Activated CD4-positive, alpha-beta memory T cell treated with anti-CD3 and anti-CD28 coated beads for 36 hours (primary cell): ENCODE results near the gene C12orf75. TPM values are rescaled to one million over a fixed set of nuclear protein-coding genes. Genes with fewer than 3 reads are reported as not detected.

Experiments used
- CTCF ChIA-PET: fragments of 350-600 bp; sonication (Branson Sonifier 250); formaldehyde crosslinking; loops from one replicate; lab custom pipeline; 2021; ENCODE audit warnings: antibody characterized with exemption, inconsistent platforms; lab: Charles Lee
- POLR2A ChIA-PET: fragments of 350-600 bp; sonication (Branson Sonifier 250); formaldehyde crosslinking; loops from one replicate; lab custom pipeline; 2021; ENCODE audit warnings: antibody characterized with exemption; lab: Charles Lee
- DNase-seq: peaks from one replicate; pipeline ENCODE4 v3.0.0-alpha.2; 2020
- H3K27ac Mint-ChIP-seq: one replicate; pipeline ENCODE4 v1.8.0; 2021; ENCODE audit warnings: mixed read lengths
- H3K27me3 Mint-ChIP-seq: one replicate; pipeline ENCODE4 v1.8.0; 2021; ENCODE audit warnings: mixed read lengths
- H3K36me3 Mint-ChIP-seq: one replicate; pipeline ENCODE4 v1.8.0; 2021; ENCODE audit warnings: mixed read lengths
- H3K4me1 Mint-ChIP-seq: one replicate; pipeline ENCODE4 v1.8.0; 2021; ENCODE audit warnings: low read depth, mixed read lengths
- H3K4me3 Mint-ChIP-seq: one replicate; pipeline ENCODE4 v1.8.0; 2021; ENCODE audit warnings: mild to moderate bottlenecking, mixed read lengths
- H3K9me3 Mint-ChIP-seq: one replicate; pipeline ENCODE4 v1.8.0; 2021; ENCODE audit warnings: mixed read lengths
- intact Hi-C: fragments of 100-400 bp; cut with micrococcal nuclease; formaldehyde crosslinking; loops from one replicate; pipeline ENCODE4 v1.15.1; 2023
- total RNA-seq, 2 experiments: library from RNA; stranded (reverse); gene quantifications; one replicate each; pipeline ENCODE4 v1.2.3, GENCODE V29; 2021

The C12orf75 gene
- total RNA-seq, 2 experiments from 2014 or later: 73.7 to 79.7 TPM

DNA sequence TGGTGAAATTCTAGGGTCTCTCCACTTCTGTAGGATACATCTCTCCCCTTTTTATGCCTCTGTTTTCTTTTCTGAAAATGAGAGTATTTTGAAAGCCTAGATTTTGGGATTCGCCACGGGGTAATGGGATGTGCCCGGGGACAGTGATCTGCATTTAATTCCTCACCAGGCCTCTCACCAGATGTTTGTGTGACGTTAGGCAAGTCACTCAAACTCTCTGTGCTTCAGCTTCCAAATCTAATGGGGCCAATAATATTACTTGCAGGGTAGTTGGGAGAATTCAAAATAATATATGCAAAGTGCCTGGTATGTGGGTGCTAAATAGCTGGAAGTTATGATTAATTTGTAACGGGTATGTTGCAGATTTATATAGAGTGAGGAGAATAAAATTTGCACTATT lies 78.8 kb downstream of the C12orf75 start:
- Mint-ChIP-seq H3K4me3 (no peak overlapping the region), H3K27me3 (no peaks in the 10 kb centered on the region), H3K36me3 (peaks cover 3% of the 10 kb centered on the region), H3K9me3 (peaks cover 3% of the 10 kb centered on the region), H3K27ac (no peak overlapping the region), H3K4me1 (peaks cover 15% of the 10 kb centered on the region)
- no peak for DNase-seq
- ChIA-PET POLR2A (no interaction called here), CTCF (interaction anchor here (0.7 to 2.0 kb wide), 2 partner anchors 11 to 81 kb away, joined by 5 to 8 read pairs; no protein-coding TSS in a partner anchor)
- intact Hi-C loops: no loop called here

DNA sequence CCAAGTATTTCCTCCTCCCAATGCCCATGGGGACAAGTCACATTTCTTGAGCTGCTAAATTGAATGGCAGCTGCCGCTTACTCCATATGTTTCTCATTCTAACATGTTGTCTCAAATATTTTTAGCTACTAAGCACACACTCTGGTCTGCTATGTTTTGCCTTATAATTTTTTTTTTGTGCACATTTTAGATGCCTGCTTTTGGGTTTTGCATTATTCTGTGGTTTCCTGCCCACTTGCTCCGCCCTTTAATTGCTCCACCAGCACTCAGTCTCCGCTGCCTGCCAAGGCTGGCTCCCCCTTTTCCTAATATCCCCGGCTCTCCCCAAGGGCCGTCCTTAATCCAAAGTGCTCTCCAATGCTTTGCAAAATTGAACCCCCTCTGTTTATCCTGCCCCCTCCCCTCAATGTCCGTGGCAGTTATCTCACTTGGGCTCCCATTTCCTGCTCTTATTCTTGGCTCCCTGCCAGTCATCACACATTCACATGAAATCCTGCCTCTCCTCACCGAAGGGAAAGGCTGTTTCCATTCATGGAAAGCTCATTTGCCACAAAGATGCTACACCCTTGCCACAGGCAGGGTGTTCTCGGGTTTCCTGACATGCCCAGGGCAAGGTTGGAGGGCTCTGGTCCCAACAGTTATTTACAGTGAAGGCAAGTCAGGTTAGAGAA lies 79.4 kb downstream of the C12orf75 start:
- ChIA-PET CTCF (interaction anchor here (0.7 to 2.0 kb wide), 2 partner anchors 10 to 82 kb away, joined by 5 to 8 read pairs; no protein-coding TSS in a partner anchor), POLR2A (no interaction called here)
- Mint-ChIP-seq H3K9me3 (no peaks in the 10 kb centered on the region), H3K27me3 (no peaks in the 10 kb centered on the region), H3K36me3 (no peaks in the 10 kb centered on the region), H3K27ac (no peak overlapping the region), H3K4me3 (no peak overlapping the region), H3K4me1 (peaks cover 15% of the 10 kb centered on the region)
- intact Hi-C loops: no loop called here
- DNase-seq: no peak

DNA sequence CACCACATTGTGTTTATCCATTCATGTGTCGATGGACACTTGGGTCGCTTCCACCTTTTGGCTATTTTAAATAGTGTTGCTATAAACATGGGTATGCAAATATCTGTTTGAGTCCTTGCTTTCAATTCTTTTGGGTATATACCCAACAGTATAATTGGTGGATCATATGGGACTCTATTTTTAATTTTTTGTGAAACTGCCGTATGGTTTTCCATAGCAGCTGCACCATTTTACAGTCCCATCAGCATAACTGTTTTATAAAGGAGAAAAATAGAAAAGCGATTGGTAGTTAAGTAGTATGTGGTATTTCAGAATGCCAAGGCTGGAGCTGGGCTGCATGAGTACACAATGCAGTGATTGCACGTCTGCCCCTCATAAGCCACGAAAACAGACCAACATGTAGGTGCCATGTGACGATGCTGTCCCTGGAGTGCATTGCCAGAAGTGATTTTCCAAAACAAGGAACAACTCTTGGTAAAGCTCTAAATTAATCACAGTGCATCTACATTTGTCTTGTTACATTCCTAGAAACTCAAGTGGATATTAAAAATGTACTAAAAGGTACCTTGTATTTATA lies 83.5 kb downstream of the C12orf75 start:
- Mint-ChIP-seq H3K27ac (no peak overlapping the region), H3K4me3 (no peak overlapping the region), H3K9me3 (no peaks in the 10 kb centered on the region), H3K4me1 (peaks cover 15% of the 10 kb centered on the region), H3K27me3 (no peaks in the 10 kb centered on the region), H3K36me3 (no peaks in the 10 kb centered on the region)
- ChIA-PET CTCF (no interaction called here), POLR2A (no interaction called here)
- no peak for DNase-seq
- intact Hi-C loops: no loop called here

DNA sequence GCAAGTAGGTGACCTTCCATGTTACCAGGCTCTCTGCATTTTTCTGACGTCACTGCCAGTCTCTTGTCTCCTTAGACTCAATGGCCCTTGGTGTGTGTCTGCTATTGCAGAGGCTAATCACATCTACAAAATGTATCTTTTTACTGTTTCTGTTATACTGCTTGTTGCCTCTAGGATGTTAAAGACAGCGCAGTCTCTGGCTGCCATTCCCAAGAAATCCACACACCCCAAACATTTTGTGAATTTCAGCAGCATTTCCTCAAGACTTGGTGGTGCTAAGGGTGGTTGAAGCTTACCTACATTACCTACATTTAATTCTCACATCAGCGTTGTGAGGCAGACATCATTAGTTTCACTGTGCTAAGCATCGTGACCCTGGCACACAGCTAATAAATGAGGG lies 87.2 kb downstream of the C12orf75 start:
- CTCF ChIA-PET: interaction anchor here (1.0 to 4.5 kb wide), 2 partner anchors 13 to 718 kb away, joined by 3 to 80 read pairs; no protein-coding TSS in a partner anchor
- intact Hi-C loops: no loop called here
- H3K4me1 Mint-ChIP-seq: no peaks in the 10 kb centered on the region
- H3K9me3 Mint-ChIP-seq: no peaks in the 10 kb centered on the region
- DNase-seq: no peak
- POLR2A ChIA-PET: no interaction called here
- H3K36me3 Mint-ChIP-seq: no peaks in the 10 kb centered on the region
- no peak overlapping the region for H3K27ac Mint-ChIP-seq
- no peaks in the 10 kb centered on the region for H3K27me3 Mint-ChIP-seq
- H3K4me3 Mint-ChIP-seq: no peak overlapping the region

DNA sequence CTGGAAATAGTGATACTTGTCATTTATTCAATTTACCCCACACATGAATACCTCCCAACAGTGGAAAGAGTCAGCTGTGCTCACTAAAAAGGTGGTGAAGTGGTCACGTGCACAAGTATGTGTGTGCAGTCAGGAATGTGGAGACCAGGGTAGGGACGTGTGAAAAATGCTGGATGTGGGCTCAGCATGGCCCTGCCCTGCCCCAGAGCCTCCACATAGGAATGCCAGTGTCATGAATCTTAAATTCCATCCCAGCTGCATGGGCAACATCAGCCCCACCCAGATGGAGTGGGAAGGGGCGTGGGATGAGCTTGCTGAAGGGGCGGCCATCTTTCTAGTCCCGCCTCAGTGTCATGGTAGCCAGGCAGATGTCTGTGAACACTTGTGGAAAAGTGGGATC lies 87.7 kb downstream of the C12orf75 start:
- Mint-ChIP-seq H3K9me3 (no peaks in the 10 kb centered on the region), H3K27ac (no peak overlapping the region), H3K36me3 (no peaks in the 10 kb centered on the region), H3K4me1 (peaks cover 1% of the 10 kb centered on the region), H3K27me3 (no peaks in the 10 kb centered on the region), H3K4me3 (no peak overlapping the region)
- POLR2A ChIA-PET: no interaction called here
- DNase-seq: no peak
- CTCF ChIA-PET: interaction anchor here (1.0 to 4.5 kb wide), 2 partner anchors 12 to 717 kb away, joined by 3 to 80 read pairs; no protein-coding TSS in a partner anchor
- intact Hi-C loops: no loop called here

DNA sequence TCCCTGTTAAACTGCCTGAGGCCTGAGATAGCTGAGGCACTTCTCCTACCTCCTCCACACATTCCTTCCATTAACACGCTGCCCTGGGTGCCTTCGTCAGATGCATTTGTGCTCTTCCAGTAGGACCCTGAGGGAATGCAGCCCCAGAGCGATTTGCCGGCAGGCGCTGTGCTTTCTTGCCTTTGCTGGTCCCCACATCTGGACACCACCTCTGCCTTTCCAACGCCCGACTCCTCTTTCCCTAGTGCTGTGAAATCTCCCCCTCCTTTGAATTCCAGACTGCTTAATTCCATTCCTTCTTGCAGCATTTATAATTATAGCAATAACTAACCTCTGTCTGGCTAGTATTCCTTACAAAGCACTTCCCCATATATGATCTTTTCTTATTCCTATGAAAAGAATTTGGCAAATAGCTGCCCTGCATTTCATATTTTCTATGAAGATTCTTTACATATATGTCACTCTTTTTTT lies 88.4 kb downstream of the C12orf75 start:
- intact Hi-C loops: no loop called here
- no peaks in the 10 kb centered on the region for H3K27me3 Mint-ChIP-seq
- no peaks in the 10 kb centered on the region for H3K9me3 Mint-ChIP-seq
- DNase-seq: no peak
- ChIA-PET CTCF (interaction anchor here (1.0 to 4.5 kb wide), 2 partner anchors 12 to 717 kb away, joined by 3 to 80 read pairs; no protein-coding TSS in a partner anchor), POLR2A (no interaction called here)
- no peaks in the 10 kb centered on the region for H3K36me3 Mint-ChIP-seq
- H3K4me3 Mint-ChIP-seq: no peak overlapping the region
- H3K27ac Mint-ChIP-seq: no peak overlapping the region
- peaks cover 6% of the 10 kb centered on the region for H3K4me1 Mint-ChIP-seq

DNA sequence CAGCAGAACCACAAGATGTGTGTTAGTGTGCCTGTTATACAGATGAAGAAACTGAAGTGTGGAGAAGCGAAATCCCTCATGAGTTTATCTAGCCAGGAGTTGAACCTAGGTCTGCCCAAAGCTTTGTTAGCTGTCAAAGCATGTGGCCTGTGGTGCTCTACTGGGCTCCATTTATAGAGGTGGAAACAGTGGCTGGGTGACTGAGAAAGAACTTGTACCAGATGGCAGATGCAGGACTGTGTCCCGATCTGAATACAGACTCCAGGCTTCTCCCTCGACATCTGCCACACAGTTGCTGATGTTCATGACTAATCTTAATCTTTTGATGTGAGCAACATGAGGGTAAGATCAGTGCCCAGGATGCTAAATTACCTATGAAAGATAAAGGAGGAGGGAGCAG lies 89.1 kb downstream of the C12orf75 start:
- Mint-ChIP-seq H3K4me1 (peaks cover 6% of the 10 kb centered on the region), H3K27ac (no peak overlapping the region)
- CTCF ChIA-PET: interaction anchor here (0.8 to 4.5 kb wide), 5 partner anchors 10 to 804 kb away, joined by 5 to 80 read pairs (median 8); partner anchors contain the start of gene NUAK1

DNA sequence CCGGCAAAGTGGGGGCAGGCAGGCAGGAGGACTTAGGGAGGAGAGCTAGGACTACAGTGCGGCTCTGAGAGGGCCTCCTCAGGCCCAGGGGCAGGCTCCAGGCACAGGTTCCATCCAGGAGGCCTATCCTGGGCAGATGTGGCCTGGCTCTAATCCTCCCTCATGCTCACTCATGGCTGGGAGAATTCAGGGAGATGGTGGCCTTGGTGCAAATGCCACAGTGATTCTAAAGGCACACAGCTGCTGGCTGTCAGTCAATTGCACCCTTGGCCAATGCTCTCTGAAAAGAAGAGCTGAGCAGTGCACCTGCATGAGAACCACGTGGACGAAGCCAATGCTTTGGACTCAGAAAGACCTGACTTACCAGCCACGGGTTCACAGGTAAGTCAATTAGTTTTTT lies 89.6 kb downstream of the C12orf75 start:
- no peak for DNase-seq
- H3K36me3 Mint-ChIP-seq: no peaks in the 10 kb centered on the region
- H3K9me3 Mint-ChIP-seq: no peaks in the 10 kb centered on the region
- peaks cover 6% of the 10 kb centered on the region for H3K4me1 Mint-ChIP-seq
- CTCF ChIA-PET: interaction anchor here (0.6 to 4.5 kb wide), 19 partner anchors 8 to 807 kb away, joined by 3 to 80 read pairs (median 4); partner anchors contain the start of gene NUAK1
- POLR2A ChIA-PET: no interaction called here
- no peaks in the 10 kb centered on the region for H3K27me3 Mint-ChIP-seq
- no peak overlapping the region for H3K4me3 Mint-ChIP-seq
- intact Hi-C loops: loop anchor here (1.0 to 10.0 kb wide), 4 partner anchors 235 to 862 kb away; no protein-coding TSS in a partner anchor
- no peak overlapping the region for H3K27ac Mint-ChIP-seq

More for the DNA sequence above, 89.1 kb downstream of the C12orf75 start:
- intact Hi-C loops: loop anchor here (1.0 to 10.0 kb wide), 4 partner anchors 235 to 863 kb away; no protein-coding TSS in a partner anchor
- H3K4me3 Mint-ChIP-seq: no peak overlapping the region
- no peaks in the 10 kb centered on the region for H3K36me3 Mint-ChIP-seq
- POLR2A ChIA-PET: no interaction called here
- no peak for DNase-seq
- no peaks in the 10 kb centered on the region for H3K27me3 Mint-ChIP-seq
- no peaks in the 10 kb centered on the region for H3K9me3 Mint-ChIP-seq

DNA sequence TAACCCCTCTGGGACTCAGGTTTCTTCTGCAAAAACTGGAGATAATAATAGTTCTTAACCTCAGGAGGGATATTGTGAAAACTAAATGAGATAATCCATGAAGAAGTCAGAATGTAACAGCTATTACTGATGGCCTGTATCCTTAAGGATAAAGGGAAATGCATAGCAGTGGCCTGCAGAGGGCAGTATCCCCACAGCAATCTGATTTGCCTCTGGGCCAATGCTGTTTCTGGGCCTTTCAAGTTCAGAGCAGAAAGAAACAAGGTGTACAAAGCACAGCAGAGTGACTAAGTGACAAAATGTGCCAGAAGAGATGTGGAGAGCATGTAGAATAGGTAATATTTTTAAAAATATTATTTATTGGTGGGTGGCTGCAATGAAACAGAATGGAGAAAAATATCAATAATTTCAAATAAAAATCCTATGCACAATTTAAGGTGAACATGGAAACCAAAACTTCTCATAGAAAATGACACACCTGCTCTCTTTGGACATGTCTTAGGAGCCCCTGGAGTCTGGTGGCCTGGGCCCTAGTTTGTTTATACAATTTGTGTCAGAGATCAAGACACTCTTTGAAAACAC lies 90.3 kb downstream of the C12orf75 start:
- ChIA-PET CTCF (interaction anchor here (0.6 to 4.5 kb wide), 22 partner anchors 9 to 806 kb away, joined by 3 to 80 read pairs (median 4); partner anchors contain the start of gene NUAK1), POLR2A (no interaction called here)
- no peaks in the 10 kb centered on the region for H3K36me3 Mint-ChIP-seq
- no peak overlapping the region for H3K4me3 Mint-ChIP-seq
- no peaks in the 10 kb centered on the region for H3K9me3 Mint-ChIP-seq
- DNase-seq: peak; percentile 75
- no peaks in the 10 kb centered on the region for H3K27me3 Mint-ChIP-seq
- H3K27ac Mint-ChIP-seq: no peak overlapping the region
- intact Hi-C loops: loop anchor here (1.0 to 10.0 kb wide), 4 partner anchors 234 to 862 kb away; no protein-coding TSS in a partner anchor
- H3K4me1 Mint-ChIP-seq: peaks cover 6% of the 10 kb centered on the region

Other genes with a start within 250 kb of the C12orf75 start
- 1 to 10 TPM; 4.3 to 4.8 TPM for gene ALDH1L2, start 246.2 kb upstream of the C12orf75 start, total RNA-seq
- 10 to 100 TPM; 34.2 to 36.8 TPM for gene WASHC4, start 223.0 kb upstream of the C12orf75 start, total RNA-seq
- 10 to 100 TPM; 21.4 to 21.5 TPM for gene APPL2, start 94.5 kb upstream of the C12orf75 start, total RNA-seq